NCI-H2171 (cell line): ENCODE results near the gene COBL.
"Not testable (repeated sequence)": the region's sequence is repeated elsewhere in the genome, so short reads cannot be mapped to it uniquely, and the experiment has no call there.

Source experiments
- DNase-seq: peaks from one replicate; lab custom pipeline; 2025; lab: John Stamatoyannopoulos, UW

The COBL gene

GRCh38 chr7:51006483-51007235 is 309.9 kb downstream of the COBL start:
- DNase-seq, result no peak

GRCh38 chr7:51005074-51005473 is 311.5 kb downstream of the COBL start:
- DNase-seq, result no peak

DNA sequence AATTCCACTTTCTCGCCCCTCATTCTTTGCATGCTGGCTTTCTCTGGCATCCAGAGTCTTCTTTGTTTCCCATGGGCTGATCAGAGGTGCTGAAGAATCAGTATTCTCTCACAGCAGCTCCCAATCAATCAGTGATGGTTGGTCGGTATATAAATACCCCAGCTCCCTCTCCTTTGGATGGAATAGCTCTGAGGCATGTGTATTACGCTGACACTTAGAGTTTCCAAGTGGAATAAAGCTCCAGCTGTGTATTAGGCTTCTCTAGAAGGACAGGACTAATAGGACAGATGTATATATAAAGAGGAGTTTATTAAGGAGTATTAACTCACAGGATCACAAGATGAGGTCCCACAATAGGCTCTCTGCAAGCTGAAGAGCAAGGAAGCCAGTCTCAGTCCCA is 315.7 kb downstream of the COBL start:
- no peak for DNase-seq

DNA sequence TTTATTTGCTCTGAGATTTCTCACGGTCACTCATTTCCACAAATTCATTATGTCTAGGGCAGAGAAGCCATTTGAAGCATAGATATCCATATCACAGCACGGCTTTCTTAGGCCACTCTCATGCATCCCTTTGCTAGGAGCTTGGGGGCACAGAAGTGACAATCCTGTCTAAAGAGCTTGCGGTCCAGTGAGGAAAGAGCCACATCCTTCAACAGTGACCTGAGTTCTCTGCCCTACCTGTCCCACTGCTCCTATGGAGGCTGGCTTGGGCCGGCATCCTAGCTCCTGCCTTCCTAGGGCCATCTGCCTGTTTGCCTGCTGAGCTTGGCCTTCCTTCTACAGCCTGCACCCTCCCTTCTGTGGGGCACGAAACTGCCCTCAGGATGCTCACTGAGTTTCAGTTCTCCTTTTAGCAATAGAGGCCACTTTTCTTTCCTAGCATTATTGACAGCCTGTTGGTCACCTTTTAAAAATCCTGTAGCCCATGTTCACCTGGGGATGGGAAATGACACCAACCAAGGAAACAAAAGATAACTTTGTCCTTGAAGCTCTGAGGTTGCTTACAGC is 321.8 kb downstream of the COBL start:
- DNase-seq, result no peak

- not testable (repeated sequence) for DNase-seq
Observed at GRCh38 chr7:50990214-50990613, 326.4 kb downstream of the COBL start.

- DNase-seq, result no peak
Observed at GRCh38 chr7:50988988-50989387, 327.6 kb downstream of the COBL start.

DNA sequence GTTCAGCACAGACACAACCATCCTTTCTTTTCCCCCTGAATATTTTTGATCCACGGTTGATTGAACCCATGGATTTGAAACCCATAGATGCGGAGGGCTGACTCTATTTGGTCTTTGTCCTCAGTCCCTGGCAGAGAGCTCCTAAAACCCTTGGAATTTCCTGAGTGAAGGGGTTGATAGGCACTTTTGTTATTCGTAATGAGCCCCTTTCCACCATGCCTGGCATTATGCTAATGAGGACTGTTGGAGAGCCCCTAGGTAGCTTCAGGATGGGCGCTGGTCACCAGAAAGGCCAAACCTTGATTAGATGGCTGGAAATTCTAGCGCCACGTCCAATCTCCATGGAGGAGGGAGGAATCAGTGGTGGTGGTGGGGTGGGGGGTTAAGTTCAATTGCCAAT is 328.1 kb downstream of the COBL start:
- DNase-seq, result no peak

DNA sequence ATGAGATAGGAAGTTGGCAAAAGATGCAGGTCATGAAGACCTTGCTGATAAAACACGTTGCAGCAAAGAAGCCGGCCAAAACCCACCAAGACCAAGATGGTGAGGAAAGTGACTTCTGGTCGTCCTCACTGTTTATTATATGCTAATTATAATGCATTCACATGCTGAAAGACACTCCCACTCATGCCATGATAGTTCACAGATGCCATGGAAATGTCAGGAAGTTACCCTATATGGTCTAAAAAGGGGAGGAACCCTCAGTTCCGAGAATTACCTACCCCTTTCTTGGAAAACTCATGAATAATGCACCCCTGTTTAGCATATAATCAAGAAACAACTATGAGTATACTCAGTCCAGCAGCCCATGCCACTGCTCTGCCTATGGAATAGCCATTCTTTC is 331.5 kb downstream of the COBL start:
- DNase-seq, result no peak

- DNase-seq, result no peak
Observed at GRCh38 chr7:50983850-50984249, 332.8 kb downstream of the COBL start.

DNA sequence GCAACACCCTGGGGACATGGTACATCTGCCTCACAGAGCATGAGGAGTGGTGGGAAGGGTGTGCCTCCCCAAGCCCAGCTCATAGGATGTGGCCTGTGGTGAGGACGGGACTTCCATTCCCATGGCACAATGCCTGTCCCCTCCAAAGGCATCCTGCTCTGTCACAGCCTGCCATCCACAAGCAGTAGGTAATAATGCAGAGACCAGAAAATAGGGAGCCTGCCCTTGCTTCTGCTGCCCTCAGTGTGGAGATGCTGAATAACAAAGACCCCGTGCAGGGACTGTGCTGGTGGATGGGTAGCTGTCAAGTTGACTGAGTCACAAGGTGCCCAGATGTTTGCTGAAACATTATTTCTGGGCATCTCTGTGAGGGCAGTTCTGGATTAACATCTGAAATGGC is 334.0 kb downstream of the COBL start:
- no peak for DNase-seq

DNA sequence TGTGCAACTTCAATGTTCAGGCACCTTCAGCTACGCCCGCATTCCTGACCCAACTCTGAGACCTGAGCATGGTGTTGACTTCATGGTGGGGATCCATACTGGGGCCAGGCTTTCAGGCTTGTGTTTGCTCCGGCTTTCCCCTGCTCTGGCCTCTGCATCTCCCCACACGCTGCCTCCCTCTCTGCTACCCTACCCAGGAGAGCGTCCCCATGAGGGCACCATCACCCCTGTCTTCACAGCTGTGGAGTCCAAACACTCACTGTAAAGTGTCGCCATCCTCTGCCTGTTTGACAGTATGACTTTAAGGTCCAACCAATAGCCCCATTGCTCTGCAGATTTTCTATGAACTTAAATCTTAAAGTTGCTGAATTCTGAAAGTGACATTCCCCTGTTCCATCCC is 334.9 kb downstream of the COBL start:
- no peak for DNase-seq

- DNase-seq, result no peak
Observed at GRCh38 chr7:50980411-50980810, 336.2 kb downstream of the COBL start.

- no peak for DNase-seq
Observed at GRCh38 chr7:50978633-50979215, 337.9 kb downstream of the COBL start.

- no peak for DNase-seq
Observed at GRCh38 chr7:50977421-50977820, 339.2 kb downstream of the COBL start.

DNA sequence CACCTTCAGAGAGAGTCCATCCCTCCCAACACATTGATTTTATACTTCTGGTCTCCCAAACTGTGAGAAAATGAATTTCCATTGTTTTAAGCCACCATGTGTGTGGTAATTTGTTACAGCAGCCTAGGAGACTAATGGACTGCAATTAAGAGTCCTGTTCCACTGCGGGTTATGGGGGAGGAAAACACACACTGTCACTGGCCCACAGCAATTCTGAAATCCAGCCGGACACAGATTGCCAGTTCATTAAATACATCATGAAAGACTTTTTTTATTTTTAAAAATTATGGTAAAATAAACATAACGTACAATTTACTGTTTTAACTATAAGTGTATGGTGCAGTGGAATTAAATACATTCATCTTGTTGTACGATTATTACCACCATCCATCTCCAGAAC is 340.5 kb downstream of the COBL start:
- DNase-seq, result no peak

GRCh38 chr7:50974240-50974639 is 342.4 kb downstream of the COBL start:
- DNase-seq, result no peak

GRCh38 chr7:50973814-50974213 is 342.8 kb downstream of the COBL start:
- DNase-seq, result no peak

- no peak for DNase-seq
Observed at GRCh38 chr7:50970092-50970491, 346.5 kb downstream of the COBL start.
